C4-2B (cell line): ENCODE results near the gene CDKAL1.
"Not testable (repeated sequence)": the region's sequence is repeated elsewhere in the genome, so short reads cannot be mapped to it uniquely, and the experiment has no call there.

Experiments
- ZFX ChIP-seq: fragments of 450-650 bp; IDR thresholded peaks from 2 replicates; pipeline ENCODE4 v1.6.1; 2017
- TF ChIP-seq, protein P1 (sequence below): fragments of 450-650 bp; conservative IDR thresholded peaks from 2 replicates; pipeline ENCODE4 v1.5.1; 2017; ENCODE audit warnings: mild to moderate bottlenecking

DNA sequence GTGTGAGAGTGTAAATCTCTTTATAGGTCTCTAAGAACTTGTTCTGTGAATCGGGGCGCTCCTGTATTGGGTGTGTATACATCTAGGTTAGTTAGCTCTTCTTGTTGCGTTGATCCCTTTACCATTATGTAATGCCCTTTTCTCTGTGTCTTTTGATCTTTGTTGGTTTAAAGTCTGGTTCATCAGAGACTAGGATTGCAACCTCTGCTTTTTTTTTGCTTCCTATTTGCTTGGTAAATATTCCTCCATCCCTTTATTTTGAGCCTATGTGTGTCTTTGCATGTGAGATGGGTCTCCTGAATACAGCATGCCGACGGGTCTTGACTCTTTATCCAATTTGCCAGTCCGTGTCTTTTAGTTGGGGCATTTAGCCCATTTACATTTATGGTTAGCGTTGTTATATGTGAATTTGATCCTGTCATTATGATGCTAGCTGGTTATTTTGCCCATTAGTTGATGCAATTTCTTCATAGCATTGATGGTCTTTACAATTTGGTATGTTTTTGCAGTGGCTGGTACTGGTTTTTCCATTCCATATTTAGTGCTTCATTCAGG is 60.1 kb downstream of the CDKAL1 start:
- TF ChIP-seq, protein P1, sequence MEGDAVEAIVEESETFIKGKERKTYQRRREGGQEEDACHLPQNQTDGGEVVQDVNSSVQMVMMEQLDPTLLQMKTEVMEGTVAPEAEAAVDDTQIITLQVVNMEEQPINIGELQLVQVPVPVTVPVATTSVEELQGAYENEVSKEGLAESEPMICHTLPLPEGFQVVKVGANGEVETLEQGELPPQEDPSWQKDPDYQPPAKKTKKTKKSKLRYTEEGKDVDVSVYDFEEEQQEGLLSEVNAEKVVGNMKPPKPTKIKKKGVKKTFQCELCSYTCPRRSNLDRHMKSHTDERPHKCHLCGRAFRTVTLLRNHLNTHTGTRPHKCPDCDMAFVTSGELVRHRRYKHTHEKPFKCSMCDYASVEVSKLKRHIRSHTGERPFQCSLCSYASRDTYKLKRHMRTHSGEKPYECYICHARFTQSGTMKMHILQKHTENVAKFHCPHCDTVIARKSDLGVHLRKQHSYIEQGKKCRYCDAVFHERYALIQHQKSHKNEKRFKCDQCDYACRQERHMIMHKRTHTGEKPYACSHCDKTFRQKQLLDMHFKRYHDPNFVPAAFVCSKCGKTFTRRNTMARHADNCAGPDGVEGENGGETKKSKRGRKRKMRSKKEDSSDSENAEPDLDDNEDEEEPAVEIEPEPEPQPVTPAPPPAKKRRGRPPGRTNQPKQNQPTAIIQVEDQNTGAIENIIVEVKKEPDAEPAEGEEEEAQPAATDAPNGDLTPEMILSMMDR, result not testable (repeated sequence)
- TF ChIP-seq ZFX, result not testable (repeated sequence)
